ENCODE results near the gene TNIP2. TPM values are rescaled to one million over a fixed set of nuclear protein-coding genes. Genes with fewer than 3 reads are reported as not detected.

TNIP2 gene
- total and polyA plus RNA-seq, 8 donors = 16.6 to 46.5 (median 20.0) TPM

GRCh38 chr4:2799224-2799911 lies 43.2 kb upstream of the TNIP2 start:
- ATAC-seq = no peak

GRCh38 chr4:2798399-2799223 lies 42.5 kb upstream of the TNIP2 start:
- DNase-seq (peak in 3 of 4 donors; percentile 80 to 92 (median 84)), ATAC-seq (peak; percentile 22)
- TF ChIP-seq CTCF (IDR thresholded peaks at IDR 0.05) = no peak
- intact Hi-C loops (cut with DNase I) = no loop called here
- H3K27ac ChIP-seq = peak overlapping the region; percentile 85 to 96
- H3K36me3 ChIP-seq = peaks cover 0 to 19% of the 10 kb centered on the region in 2 donors
- no peaks in the 10 kb centered on the region for H3K27me3 ChIP-seq
- H3K4me3 ChIP-seq = peak overlapping the region in 1 of 2 donors; percentile 60
- H3K9me3 ChIP-seq = no peaks in the 10 kb centered on the region
- H3K4me1 ChIP-seq = peaks cover 67 to 98% of the 10 kb centered on the region in 2 donors

More at GRCh38 chr4:2799224-2799911, 43.2 kb upstream of the TNIP2 start:
- no peak for TF ChIP-seq CTCF (IDR thresholded peaks at IDR 0.05)
- H3K27me3 ChIP-seq = no peaks in the 10 kb centered on the region
- peak overlapping the region; percentile 85 to 96 for H3K27ac ChIP-seq
- peaks cover 0 to 27% of the 10 kb centered on the region in 2 donors for H3K36me3 ChIP-seq
- no peaks in the 10 kb centered on the region for H3K9me3 ChIP-seq
- DNase-seq = peak in 2 of 4 donors; percentile 61 to 87
- peaks cover 64 to 98% of the 10 kb centered on the region in 2 donors for H3K4me1 ChIP-seq
- H3K4me3 ChIP-seq = peak overlapping the region in 1 of 2 donors; percentile 60
- intact Hi-C loops (cut with DNase I) = no loop called here

GRCh38 chr4:2797545-2798305 lies 41.6 kb upstream of the TNIP2 start:
- Histone ChIP-seq H3K9me3 (no peaks in the 10 kb centered on the region), H3K27ac (peak overlapping the region; percentile 85 to 96), H3K4me3 (peak overlapping the region in 1 of 2 donors; percentile 60), H3K4me1 (peaks cover 67 to 93% of the 10 kb centered on the region in 2 donors), H3K27me3 (no peaks in the 10 kb centered on the region), H3K36me3 (peaks cover 0 to 16% of the 10 kb centered on the region in 2 donors)
- TF ChIP-seq CTCF (IDR thresholded peaks at IDR 0.05) = no peak
- intact Hi-C loops (cut with DNase I) = no loop called here
- peak in 1 of 4 donors; percentile 82 for DNase-seq
- no peak for ATAC-seq

- intact Hi-C loops (cut with DNase I) = no loop called here
Observed at GRCh38 chr4:2796849-2797544, 40.9 kb upstream of the TNIP2 start.

More at GRCh38 chr4:2796849-2797544, 40.9 kb upstream of the TNIP2 start:
- TF ChIP-seq CTCF (IDR thresholded peaks at IDR 0.05) = no peak
- peak overlapping the region; percentile 85 to 96 for H3K27ac ChIP-seq
- no peaks in the 10 kb centered on the region for H3K9me3 ChIP-seq
- DNase-seq (peak in 1 of 4 donors; percentile 72), ATAC-seq (no peak)
- H3K36me3 ChIP-seq = peaks cover 0 to 15% of the 10 kb centered on the region in 2 donors
- H3K27me3 ChIP-seq = no peaks in the 10 kb centered on the region
- H3K4me3 ChIP-seq = peak overlapping the region in 1 of 2 donors; percentile 60
- H3K4me1 ChIP-seq = peaks cover 67 to 95% of the 10 kb centered on the region in 2 donors
